Stimulated activated naive CD4-positive, alpha-beta T cell (primary cell): ENCODE measurements around the gene ITGB2.
"Not testable (repeated sequence)": the region's sequence is repeated elsewhere in the genome, so short reads cannot be mapped to it uniquely, and the experiment has no call there.

ENCODE experiments used
- DNase-seq, 6 experiments: peaks; one replicate each; lab custom pipeline; 2025; lab: John Stamatoyannopoulos, UW

Gene ITGB2

DNA sequence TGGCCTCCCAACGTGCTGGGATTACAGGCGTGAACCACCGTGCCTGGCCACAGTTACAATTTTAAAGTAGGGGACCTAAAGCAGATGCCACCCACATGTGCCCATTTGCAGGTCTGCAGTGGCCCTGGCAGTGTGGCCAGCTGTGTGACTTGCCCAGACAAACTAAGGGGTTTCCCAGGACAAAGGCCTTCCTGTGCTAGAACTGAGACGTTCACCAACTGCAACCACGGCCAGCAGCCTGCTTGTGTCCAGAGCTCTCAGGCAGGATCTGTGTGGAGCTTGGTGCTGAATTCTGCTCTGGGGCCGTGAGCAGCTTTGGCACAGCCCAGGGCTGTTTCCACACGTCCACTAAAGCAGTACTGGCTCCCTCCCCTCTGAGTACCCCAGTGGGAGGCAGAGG is 36.6 kb downstream of the ITGB2 start:
- DNase-seq, result no peak

DNA sequence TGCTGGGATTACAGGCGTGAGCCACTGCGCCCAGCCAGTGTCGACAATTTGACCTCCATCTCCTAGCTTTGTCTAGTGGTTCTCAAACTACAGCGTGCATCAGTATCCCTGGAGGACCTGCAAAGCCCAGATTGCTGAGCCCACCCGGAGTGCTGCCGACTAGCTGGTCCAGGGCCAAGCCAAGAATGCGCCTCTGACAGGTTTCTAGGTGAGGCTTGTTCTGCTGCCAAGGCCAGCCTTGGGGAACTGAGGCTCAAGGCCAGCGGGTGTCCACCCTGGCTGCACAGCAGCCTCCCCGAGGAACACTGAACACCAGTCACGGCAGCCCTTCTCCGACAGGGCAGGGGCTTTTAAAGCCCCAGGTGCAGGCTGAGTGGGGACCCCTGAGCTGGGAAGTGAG is 37.4 kb downstream of the ITGB2 start:
- no peak for DNase-seq

DNA sequence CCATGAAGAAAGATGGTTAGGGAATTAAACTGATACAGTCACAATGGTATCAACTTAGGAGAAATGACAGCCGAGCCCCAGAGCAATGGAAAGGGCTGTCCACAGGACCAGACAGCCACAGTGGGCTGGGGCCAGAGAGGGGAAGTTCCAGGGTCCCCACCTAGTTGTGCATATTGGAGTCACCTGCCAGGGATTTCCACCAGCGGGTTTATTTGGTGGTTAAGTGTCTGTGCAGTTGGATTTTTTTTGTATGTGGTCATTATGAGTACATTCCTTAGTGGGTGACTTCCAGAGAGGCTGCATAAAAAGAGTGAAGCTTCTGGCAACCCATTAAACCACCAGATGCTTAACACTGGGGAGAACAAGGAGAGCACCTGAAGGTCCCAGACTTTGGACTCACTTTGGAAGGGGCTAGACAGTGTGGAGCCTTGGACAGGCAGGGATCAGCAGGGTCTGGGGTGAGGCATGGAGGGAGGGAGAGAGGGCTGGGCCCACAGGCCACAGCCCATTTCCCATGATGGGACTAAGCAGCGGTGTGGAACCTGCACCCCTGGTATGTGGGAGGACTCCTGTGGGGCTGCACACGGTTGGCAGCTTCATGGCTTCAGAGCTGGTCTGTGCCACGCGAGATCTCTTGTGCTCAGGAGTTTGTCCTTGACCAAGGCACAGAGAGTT is 39.4 kb downstream of the ITGB2 start:
- DNase-seq, result peak in 1 of 6 experiments; percentile 19

DNA sequence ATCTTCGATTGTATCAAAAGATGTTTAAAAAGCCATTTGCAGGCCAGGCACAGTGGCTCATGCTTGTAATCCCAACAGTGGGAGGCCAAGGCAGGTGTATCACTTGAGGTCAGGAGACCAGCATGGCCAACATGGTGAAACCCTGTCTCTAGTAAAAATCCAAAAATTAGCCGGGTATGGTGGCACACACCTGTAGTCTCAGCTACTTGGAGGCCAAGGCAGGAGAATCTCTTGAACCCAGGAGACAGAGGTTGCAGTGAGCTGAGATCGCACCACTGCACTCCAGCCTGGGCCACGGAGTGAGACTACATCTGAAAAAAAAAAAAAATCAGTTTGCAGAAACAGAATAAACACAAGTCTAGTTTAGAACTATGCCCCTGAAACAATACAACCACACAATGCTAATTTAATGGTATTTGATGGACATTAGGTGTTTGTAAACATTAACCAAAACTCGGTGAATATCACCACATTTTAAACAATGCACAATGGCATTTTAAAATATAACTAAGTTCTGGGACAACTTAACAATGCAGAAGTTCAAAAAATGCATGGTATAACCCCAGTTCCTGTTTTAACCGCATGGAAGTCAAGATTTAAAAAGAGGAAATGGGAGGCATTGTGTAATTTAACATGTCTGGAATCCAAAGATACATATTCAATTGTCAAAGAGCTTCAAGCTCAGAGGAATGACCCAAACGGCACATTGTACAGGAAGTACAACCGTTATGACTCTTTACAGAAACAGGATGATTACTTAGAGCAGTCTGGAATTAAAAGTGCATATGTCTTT is 40.1 kb downstream of the ITGB2 start:
- peak in 1 of 6 experiments; percentile 23 for DNase-seq

DNA sequence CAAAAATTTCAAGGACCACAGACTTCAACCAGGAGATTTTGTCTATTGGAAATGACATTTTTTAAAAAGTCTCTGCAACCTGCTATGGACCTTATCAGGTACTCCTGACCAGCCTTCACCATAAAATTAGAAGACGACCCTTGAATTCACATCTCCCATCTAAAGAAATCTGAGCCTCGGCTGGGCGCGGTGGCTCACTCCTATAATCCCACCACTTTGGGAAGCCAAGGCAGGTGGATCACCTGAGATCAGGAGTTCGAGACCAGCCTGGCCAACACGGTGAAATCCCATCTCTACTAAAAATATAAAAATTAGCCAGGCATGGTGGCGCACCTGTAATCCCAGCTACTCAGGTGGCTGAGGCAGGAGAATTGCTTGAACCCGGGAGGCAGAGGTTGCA is 41.5 kb downstream of the ITGB2 start:
- not testable (repeated sequence) for DNase-seq

DNA sequence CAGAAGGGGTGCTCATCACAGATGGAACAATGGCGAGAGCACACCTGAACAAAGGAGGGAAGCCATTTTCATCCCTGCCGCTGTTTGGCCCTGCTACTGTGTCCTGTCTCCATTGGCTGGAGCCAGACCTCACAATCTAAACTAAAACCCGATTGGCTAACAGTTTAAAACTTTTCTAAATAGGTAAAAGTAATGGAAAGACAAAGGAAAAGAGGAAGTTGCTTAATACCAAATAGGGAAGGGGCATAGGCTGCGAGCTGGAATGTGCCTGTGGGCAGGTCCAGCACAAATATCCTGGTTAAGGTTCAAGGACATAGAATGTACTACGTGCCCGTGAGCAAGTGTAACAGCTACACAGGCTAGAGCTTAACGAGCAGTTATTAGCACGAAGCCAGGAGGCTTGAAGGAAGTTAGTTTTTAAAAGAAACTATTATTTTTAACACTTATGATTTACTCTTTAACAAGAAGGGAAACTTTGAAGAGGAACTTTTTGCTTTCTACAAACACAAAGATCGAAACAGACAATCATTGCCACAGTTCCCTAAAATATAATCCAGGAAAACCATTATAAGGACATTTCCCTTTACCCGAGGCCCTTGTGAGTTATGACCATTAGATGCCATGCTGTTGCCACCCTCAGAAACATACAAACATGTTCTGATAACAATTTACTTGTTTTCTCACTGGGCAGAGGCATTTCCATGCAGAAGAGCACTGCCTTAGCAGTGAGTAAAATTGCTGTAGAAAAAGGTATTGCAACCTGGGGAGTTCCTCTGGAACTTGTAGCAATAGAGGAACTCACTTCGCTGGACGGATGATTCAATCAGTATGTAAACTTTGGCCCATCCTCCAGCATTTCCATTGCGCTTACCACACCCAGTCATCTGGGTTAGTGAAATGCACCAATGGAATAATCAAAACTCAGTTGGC is 42.4 kb downstream of the ITGB2 start:
- DNase-seq, result no peak

DNA sequence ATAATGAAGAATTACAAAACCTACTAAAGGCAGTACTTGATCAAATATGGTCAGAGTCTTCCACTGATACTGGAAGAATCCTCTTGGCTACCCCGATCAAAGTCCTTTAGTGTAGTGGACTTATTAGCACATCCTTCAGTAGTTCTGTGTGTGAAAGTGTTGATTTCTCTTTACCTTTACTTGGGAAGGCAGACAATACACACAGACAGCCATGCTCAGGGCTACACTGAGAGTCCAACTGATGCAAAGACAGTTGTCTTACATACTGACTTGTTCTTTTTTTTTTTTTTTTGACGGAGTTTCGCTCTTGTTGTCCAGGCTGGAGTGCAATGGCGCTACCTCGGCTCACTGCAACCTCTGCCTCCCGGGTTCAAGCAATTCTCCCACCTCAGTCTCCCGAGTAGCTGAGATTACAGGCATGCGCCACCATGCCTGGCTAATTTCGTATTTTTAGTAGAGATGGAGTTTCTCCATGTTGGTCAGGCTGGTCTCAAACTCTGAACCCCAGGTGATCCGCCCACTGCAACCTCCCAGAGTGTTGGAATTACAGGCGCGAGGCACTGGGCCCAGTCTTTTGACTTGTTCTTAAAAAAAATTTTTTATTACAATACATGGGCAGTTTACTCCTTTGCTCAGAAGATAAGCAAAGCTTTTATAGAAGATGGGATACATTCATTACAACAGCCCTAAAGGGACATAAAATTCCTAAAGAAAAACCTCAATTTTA is 43.7 kb downstream of the ITGB2 start:
- no peak for DNase-seq

DNA sequence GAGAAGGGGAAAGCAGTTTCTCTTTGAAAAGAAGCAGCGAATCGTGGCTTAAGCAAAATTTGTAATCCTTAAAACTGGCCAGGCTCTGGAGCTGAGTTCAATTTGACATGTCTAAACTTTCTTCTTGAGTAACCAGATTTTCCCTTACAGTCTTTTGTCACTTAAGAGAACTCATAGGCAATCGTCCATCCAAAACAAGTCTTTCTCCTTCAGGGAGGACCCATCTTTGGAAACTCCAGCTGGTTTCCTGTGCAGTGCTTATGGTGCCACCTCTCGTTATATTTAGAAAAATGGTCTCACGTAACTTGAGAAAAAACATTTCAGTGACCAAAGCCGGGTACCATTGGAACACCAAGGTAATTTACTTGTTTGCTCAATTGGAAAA is 45.4 kb downstream of the ITGB2 start:
- peak in 2 of 6 experiments; percentile 43 to 54 for DNase-seq

DNA sequence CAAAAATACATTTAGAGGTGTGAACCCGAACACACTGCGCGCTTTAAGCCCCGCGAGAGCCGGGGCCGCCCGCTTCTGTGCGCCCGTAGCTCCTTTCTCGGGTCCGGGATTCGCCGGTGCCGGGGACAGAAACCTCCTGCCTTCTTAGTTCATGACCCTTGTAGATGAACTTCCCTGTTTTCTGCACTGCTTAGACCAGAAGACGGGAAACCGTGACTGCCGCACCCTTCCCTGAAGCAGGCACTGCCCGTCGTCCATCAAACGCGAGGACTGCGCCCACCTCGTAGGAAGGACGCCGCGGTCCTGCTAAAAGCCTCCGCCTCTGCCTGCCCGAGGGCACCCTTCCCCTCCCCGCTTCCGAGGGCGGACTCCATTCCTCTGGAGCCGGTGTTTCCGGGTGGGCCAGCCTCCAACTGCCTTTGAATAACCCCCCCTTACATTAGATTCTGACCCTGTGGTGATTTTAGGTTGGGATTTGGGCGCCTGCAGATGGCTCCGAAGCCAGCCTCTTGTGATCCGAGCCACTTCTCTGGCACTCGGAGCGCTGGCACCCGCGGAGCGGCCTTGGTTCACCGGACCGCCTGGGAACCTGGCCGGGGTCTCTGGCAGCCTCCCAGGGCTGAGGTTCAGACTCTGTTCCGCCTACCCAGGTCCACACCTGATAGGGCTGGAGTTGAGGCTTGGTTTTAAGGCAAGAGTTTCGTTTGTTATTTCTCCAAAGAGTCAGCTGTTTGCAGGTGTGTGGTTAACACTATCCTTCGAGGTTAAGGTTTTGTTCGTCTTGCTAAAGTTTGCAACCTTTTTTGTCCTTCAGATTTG is 46.0 kb downstream of the ITGB2 start:
- DNase-seq, result peak in 4 of 6 experiments; percentile 40 to 54 (median 46)

DNA sequence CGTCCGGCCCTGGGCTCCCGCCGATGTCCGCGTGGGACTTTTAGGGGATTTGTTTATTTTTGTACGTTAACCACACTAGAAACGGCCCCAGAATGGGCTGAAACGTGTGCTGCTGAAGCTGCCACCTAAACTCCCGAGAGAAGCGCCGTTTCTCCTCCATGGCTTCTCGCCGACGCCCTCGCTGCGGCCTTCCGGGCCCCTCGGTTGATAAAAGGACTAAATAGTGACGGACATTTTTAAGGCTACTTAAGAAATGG is 46.5 kb downstream of the ITGB2 start:
- peak in 2 of 6 experiments; percentile 63 to 68 for DNase-seq

DNA sequence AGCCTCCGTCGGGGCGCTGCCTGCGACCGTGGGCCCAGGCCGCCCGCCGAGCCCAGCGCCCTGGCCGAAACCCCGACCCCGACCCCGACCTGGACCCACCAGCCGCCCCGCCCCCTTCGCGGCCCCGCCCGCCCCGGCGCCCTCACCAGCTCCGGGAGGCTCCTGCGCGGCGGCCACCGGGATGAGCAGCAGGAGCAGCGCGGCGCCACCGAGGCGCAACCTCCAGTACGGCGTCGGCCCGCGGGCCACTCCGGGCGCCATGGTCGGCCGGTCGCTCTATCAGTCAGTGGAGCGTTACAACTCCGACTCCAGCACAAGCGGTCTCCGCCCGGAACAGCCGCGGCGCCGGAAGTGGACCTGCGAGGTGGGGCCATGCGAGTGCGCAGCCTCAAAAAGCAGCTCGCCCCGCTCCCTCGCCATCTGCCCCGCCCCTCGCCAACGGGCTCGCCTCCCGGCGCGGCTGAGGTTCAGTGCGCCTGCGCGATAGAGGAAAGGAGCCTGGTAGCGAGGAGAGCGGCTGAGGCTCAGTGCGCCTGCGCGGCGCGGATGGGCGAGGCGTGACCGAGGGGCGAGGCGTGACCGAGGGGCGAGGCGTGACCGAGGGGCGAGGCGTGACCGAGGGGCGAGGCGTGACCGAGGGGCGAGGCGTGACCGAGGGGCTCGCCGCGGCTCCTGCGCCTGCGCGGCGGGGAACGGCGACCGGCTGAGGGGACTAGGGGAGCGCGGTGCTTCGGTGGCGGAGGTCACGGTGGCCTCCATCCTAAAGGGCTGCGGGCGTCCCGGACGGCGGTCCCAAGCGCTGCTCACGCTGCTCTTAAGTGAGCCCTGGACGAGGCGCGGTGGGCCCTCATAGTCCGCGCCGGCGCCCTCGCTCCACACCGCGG is 47.1 kb downstream of the ITGB2 start, which contains the start of gene PTTG1IP:
Gene PTTG1IP (minus strand): TSS at position 335 of the 884 bp plus-strand sequence. CDS start 74 bp downstream, at position 261.
- peak; percentile 95 to 99 (median 98) for DNase-seq

DNA sequence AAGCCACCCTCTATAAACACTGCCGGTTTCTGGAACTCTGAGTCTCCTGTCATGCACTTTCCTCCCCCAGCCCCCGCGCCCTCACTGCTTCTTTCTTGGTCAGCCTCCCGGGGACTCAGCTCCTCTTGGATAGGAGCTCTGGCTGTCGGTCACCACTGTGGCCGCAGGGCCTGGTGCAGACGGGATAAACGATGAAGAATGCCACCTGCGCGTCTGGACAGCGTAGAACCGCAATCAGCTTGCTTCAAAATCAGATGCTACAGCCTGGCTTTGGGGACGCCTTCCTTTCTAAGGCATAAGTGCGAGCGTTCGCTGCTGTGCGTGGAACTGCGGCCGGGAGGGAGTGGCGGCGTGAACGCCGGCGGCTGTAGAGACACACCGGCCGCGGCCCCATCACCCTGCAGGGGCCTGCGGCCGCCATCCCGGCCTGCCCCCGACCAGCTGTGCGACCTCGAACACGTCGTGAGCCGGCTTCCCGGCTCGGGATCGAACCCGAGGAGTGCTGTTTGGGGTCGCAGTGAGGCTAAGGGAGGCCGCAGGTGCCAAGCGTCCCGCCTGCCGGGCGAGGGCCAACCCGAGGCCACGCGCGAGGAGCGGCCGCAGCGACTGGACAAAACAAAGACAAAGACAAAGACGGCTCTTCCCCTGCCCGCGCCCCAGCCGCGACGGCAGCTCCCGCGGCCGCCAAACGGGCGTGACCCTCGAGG is 47.9 kb downstream of the ITGB2 start:
- peak in 2 of 6 experiments; percentile 26 to 38 for DNase-seq

DNA sequence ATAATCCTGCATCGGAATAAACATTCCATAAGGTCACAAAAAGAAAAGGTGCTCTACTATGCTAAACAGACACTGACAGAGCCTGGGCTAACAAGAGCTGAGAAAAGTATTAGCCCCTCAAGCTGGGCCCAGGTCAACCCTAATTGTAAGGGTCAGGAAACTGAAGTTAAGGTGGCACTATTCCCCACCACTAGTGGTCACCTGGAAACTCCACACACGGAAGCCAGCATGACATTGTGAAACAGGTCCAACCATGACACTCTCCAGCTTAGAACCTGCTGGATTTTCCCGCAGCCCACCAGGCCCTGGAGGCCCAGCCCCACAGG is 48.4 kb downstream of the ITGB2 start:
- DNase-seq, result no peak

DNA sequence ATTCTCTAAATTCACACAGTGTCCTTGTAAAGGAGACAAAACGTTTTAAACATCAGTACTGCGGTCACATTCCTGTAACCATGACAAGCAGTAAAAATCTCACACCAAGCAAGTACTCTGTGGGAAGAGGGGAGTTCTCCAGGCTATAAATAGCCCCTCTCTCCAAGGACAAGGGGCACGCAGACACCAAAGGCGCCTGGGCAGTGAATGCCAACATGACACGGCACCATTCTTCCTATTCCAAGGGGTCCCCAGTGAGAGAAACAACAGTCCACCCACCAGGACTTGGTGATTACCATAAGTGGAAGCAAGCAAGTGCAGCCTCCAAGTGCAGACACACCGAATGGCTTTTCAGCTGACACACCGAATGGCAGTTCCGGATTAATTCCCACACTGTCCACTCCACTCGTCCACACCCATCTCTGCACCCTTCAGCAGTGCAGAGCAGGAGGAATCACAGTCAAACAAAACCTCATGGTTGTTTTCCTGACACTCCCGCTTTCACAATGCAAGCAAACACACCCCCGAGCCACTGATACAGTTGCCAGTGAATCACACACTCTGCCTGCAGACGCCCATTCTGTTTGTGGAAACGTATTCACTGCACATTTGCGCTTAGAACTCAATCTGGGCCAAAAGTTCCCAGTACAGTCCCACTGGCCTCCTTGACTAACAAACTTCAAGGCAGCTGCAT is 49.0 kb downstream of the ITGB2 start:
- peak in 1 of 6 experiments; percentile 16 for DNase-seq

DNA sequence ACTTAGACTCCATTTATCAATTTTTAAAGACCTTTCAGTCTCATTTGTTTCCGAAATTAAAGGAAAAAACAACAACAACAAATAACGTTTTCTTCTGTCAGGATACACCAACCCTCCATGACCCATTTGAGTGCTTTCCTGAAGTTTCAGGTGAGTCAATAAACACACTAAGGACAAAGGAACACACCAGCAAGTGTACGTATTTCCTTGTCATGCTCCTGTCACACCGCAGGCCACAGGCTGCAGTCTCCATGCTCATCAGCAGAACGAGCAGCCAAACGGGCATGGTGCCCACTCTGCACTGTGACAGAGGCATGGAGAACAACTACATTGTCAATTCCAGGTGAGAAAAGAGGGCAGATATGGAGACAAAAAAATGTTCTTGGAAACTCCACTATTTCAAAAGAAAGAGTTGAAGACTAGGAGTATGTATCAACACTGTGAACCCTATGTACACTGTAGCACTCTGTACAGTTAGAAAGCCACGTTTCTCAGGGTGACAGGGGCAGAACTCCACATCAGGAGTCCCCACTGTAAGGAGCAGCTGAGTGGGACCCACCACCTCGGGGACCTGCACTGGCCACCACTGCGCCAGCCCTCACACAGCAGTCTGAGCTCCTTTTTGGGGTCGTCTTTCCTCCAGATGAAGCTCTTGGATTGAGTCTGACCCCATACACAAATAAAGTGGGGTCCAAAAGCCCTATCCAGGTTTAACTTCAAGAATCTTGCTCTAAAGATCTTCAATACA is 49.8 kb downstream of the ITGB2 start:
- peak in 3 of 6 experiments; percentile 13 to 31 (median 14) for DNase-seq

DNA sequence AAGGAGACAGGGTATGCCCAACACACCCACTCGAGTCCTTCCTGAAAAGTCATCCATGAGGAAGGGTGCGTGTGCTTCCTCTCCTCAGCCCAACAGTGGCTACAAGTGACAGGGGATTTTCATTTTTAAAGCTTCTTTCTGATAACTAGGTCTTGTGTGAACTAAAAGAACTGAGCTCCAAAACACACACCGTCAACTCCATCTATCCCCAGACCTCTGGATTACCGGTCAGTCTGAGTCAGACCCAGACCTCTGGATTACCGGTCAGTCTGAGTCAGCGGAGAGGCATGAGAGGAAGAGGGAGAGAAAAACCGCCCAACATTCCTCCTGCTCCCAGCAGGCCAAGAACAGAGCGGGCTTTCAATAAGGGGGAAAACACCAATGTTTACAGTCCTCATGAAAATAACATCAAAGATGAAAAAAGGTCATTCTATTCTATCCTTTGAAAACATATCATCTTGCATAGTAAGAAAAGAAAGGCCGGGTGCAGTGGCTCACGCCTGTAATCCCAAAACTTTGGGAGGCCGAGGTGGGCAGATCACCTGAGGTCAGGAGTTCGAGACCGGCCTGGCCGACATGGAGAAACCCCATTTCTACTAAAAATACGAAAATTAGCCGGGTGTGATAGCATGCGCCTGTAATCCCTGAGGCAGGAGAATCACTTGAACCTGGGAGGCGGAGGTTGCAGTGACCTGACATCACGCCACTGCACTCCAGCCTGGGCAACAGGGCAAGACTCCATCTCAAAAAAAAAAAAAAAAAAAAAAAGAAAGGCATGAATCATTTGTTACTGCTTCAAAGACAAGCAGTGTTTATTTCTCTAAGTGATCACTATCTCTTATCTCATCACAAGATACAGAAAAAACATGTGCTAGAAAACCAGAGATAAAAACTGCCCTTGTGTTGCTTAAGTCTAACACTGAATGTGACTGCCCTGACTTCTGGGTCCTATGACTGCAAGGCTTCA is 50.6 kb downstream of the ITGB2 start:
- peak in 1 of 6 experiments; percentile 31 for DNase-seq

DNA sequence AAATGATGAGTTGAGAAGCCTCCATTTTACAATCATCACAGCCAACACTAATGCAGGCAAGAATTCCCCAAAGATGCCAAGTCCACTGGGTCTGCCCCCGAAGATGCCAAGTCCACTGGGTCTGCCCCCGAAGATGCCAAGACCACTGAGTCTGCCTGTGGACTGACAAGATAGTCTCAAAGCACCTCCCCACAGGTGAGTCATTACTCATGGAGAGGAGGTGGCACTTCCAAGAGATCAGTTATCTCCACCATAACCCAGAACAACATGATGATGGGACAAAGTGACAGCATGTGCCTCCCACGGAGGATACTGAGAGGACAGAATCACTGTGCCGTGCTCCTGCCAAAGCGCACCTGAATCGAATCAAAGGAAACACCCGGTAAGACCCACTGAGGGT is 52.0 kb downstream of the ITGB2 start:
- DNase-seq, result no peak
